NCI-H2029 treated with DMSO at 0.1 percent for 48 hours (cell line): ENCODE results near the gene CHTF8.
A peak's percentile ranks its signal among the peaks of the same experiment; 100 is the strongest.
"Not testable (repeated sequence)": the region's sequence is repeated elsewhere in the genome, so short reads cannot be mapped to it uniquely, and the experiment has no call there.

ENCODE experiments used
- DNase-seq: peaks from one replicate; lab custom pipeline; 2025; lab: John Stamatoyannopoulos, UW

The CHTF8 gene

GRCh38 chr16:69138608-69139007, 6.2 kb upstream of the CHTF8 start:
- DNase-seq: no peak

- DNase-seq: no peak
These were observed 1.1 kb upstream of the CHTF8 start for GRCh38 chr16:69133373-69133954.

- no peak for DNase-seq
These were observed 457 bp downstream of the CHTF8 start for GRCh38 chr16:69131839-69132423.

GRCh38 chr16:69131167-69131838, 1.1 kb downstream of the CHTF8 start:
- no peak for DNase-seq

- DNase-seq: no peak
These were observed 1.9 kb downstream of the CHTF8 start for GRCh38 chr16:69130461-69130860.

- no peak for DNase-seq
These were observed 4.3 kb downstream of the CHTF8 start for GRCh38 chr16:69127966-69128510.

GRCh38 chr16:69126801-69127200, 5.6 kb downstream of the CHTF8 start:
- not testable (repeated sequence) for DNase-seq

GRCh38 chr16:69126221-69126620, 6.2 kb downstream of the CHTF8 start:
- DNase-seq: no peak

GRCh38 chr16:69124961-69125360, 7.4 kb downstream of the CHTF8 start:
- DNase-seq: not testable (repeated sequence)

GRCh38 chr16:69124406-69124805, 8.0 kb downstream of the CHTF8 start:
- not testable (repeated sequence) for DNase-seq

- peak; percentile 11 for DNase-seq
These were observed 8.5 kb downstream of the CHTF8 start for GRCh38 chr16:69123910-69124309.

GRCh38 chr16:69120096-69120664, 12.2 kb downstream of the CHTF8 start:
- DNase-seq: no peak

GRCh38 chr16:69119536-69119935, 12.9 kb downstream of the CHTF8 start:
- no peak for DNase-seq

- no peak for DNase-seq
These were observed 13.4 kb downstream of the CHTF8 start for GRCh38 chr16:69118994-69119393.

- DNase-seq: no peak
These were observed 13.9 kb downstream of the CHTF8 start for GRCh38 chr16:69118468-69118867.

- DNase-seq: no peak
These were observed 15.5 kb downstream of the CHTF8 start for GRCh38 chr16:69116906-69117305.

GRCh38 chr16:69116256-69116875, 16.0 kb downstream of the CHTF8 start:
- no peak for DNase-seq

GRCh38 chr16:69115837-69116236, 16.6 kb downstream of the CHTF8 start:
- no peak for DNase-seq

GRCh38 chr16:69115361-69115760, 17.0 kb downstream of the CHTF8 start:
- DNase-seq: no peak

GRCh38 chr16:69114976-69115355, 17.4 kb downstream of the CHTF8 start:
- no peak for DNase-seq

- DNase-seq: no peak
These were observed 17.9 kb downstream of the CHTF8 start for GRCh38 chr16:69114346-69114975.

GRCh38 chr16:69113216-69113615, 19.2 kb downstream of the CHTF8 start:
- DNase-seq: no peak
